ENCODE data around the gene VENTX.
"Not testable (repeated sequence)": the region's sequence is repeated elsewhere in the genome, so short reads cannot be mapped to it uniquely, and the experiment has no call there.

VENTX gene

GRCh38 chr10:133231244-133231945 is 6.3 kb upstream of the VENTX start:
- no peak overlapping the region for H3K4me3 ChIP-seq (ENCODE audit: low read depth, low read length)
- TF ChIP-seq, protein P1, sequence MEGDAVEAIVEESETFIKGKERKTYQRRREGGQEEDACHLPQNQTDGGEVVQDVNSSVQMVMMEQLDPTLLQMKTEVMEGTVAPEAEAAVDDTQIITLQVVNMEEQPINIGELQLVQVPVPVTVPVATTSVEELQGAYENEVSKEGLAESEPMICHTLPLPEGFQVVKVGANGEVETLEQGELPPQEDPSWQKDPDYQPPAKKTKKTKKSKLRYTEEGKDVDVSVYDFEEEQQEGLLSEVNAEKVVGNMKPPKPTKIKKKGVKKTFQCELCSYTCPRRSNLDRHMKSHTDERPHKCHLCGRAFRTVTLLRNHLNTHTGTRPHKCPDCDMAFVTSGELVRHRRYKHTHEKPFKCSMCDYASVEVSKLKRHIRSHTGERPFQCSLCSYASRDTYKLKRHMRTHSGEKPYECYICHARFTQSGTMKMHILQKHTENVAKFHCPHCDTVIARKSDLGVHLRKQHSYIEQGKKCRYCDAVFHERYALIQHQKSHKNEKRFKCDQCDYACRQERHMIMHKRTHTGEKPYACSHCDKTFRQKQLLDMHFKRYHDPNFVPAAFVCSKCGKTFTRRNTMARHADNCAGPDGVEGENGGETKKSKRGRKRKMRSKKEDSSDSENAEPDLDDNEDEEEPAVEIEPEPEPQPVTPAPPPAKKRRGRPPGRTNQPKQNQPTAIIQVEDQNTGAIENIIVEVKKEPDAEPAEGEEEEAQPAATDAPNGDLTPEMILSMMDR (IDR thresholded peaks at IDR 0.05; ENCODE audit: borderline replicate concordance, insufficient read depth, low read depth, low read length): no peak

DNA sequence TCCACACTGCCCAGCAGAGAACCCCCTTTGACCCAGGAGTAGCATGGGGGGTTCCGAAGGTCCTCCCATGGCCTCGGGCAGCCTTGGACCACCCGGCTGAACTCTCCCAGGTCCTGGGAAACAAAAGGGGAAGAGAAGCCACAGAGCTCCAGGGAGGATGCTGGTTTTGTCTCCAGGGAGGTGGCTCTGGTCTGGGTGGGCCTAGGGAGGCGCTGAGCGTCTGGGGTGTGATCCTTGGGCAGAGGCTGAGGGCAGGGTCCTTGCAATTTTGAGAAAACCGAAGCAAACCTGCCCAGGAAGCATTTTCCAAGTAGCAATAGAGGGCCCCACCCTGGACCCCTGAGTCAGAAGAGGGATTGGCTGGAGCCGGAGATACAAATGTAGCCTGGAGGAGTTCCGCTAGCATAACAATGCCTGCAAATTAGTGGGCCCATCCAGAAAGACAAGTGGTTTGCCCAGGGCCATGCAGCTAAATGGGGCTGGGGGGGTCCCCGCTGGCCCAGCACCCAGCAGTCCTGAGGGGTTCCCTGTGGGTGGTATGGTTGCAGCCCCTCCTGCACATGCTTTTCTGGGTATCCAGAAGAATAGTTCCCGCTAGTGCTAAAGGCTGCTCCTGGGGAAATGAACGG is 5.6 kb upstream of the VENTX start:
- TF ChIP-seq, protein P1 (IDR thresholded peaks at IDR 0.05; ENCODE audit: borderline replicate concordance, insufficient read depth, low read depth, low read length): no peak
- no peak overlapping the region for H3K4me3 ChIP-seq (ENCODE audit: low read depth, low read length)

GRCh38 chr10:133234796-133235195 is 2.9 kb upstream of the VENTX start:
- not testable (repeated sequence) for H3K4me3 ChIP-seq (ENCODE audit: low read depth, low read length)

GRCh38 chr10:133235265-133235855 is 2.3 kb upstream of the VENTX start:
- TF ChIP-seq, protein P1 (IDR thresholded peaks at IDR 0.05; ENCODE audit: borderline replicate concordance, insufficient read depth, low read depth, low read length): no peak
- no peak overlapping the region for H3K4me3 ChIP-seq (ENCODE audit: low read depth, low read length)

DNA sequence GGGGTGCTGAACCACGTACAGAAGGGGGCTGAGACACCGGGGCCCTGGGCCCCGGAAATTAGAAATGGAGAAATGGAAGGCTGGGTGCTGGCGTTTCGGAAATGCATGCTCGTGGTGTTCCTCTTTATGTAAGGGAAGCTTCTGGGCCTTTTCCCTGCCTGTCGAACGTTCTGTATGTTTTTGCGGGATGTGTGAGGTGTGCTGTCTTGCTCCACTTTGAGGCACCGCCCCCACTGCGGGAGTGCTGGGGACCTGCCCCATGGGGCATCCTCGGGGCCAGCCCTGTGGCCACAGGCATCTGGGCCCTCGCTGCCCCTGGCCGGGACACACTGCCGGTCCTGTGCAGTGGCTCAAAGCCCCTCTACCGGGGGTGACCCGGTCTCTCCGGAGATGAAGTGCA is 1.7 kb upstream of the VENTX start:
- H3K4me3 ChIP-seq (ENCODE audit: low read depth, low read length): no peak overlapping the region
- TF ChIP-seq, protein P1 (IDR thresholded peaks at IDR 0.05; ENCODE audit: borderline replicate concordance, insufficient read depth, low read depth, low read length): no peak

GRCh38 chr10:133236401-133237240 is 1.0 kb upstream of the VENTX start:
- TF ChIP-seq, protein P1 (IDR thresholded peaks at IDR 0.05; ENCODE audit: borderline replicate concordance, insufficient read depth, low read depth, low read length): no peak
- no peak overlapping the region for H3K4me3 ChIP-seq (ENCODE audit: low read depth, low read length)

GRCh38 chr10:133237241-133237587 is 441 bp upstream of the VENTX start:
- TF ChIP-seq, protein P1 (IDR thresholded peaks at IDR 0.05; ENCODE audit: borderline replicate concordance, insufficient read depth, low read depth, low read length): no peak
- H3K4me3 ChIP-seq (ENCODE audit: low read depth, low read length): no peak overlapping the region

Measured in GM12875 (cell line).